Trophoblast cell (in vitro differentiated cells and primary cell): ENCODE data around the gene TCIRG1.
A peak's percentile ranks its signal among the peaks of the same experiment; 100 is the strongest.

ENCODE experiments used
- DNase-seq, 2 donors: peaks; one replicate each; pipeline ENCODE4 v3.0.0-alpha.2; 2016
- H2AFZ ChIP-seq: 2 replicates; pipeline ENCODE4 v1.6.1; 2013; ENCODE audit warnings: low read length, moderate library complexity, mild to moderate bottlenecking; ENCODE audit not compliant: insufficient read depth, poor library complexity
- H2AK5ac ChIP-seq: 2 replicates; pipeline ENCODE4 v1.6.1; 2013; ENCODE audit warnings: mild to moderate bottlenecking, low read length
- H2BK120ac ChIP-seq: 2 replicates; pipeline ENCODE4 v1.6.1; 2013; ENCODE audit warnings: low read length, mild to moderate bottlenecking, moderate library complexity; ENCODE audit not compliant: insufficient read depth, poor library complexity
- H2BK12ac ChIP-seq: 2 replicates; pipeline ENCODE4 v1.6.1; 2013; ENCODE audit warnings: mild to moderate bottlenecking, low read length, moderate library complexity
- H2BK5ac ChIP-seq: 2 replicates; pipeline ENCODE4 v1.6.1; 2013; ENCODE audit warnings: low read length, low read depth, moderate library complexity, mild to moderate bottlenecking; ENCODE audit not compliant: poor library complexity
- H3K14ac ChIP-seq: 2 replicates; pipeline ENCODE4 v1.6.1; 2013; ENCODE audit warnings: mild to moderate bottlenecking, low read length
- H3K18ac ChIP-seq: 2 replicates; pipeline ENCODE4 v1.6.1; 2013; ENCODE audit warnings: mild to moderate bottlenecking, low read length
- H3K23ac ChIP-seq: 2 replicates; pipeline ENCODE4 v1.6.1; 2013; ENCODE audit warnings: low read length
- H3K27ac ChIP-seq: 2 replicates; pipeline ENCODE4 v1.5.1; 2013; ENCODE audit warnings: low read depth, mild to moderate bottlenecking, inconsistent platforms, low read length, moderate library complexity
- H3K27me3 ChIP-seq: 2 replicates; pipeline ENCODE4 v1.6.1; 2013; ENCODE audit warnings: inconsistent platforms, mild to moderate bottlenecking, low read length, moderate library complexity; ENCODE audit not compliant: insufficient read depth
- H3K36me3 ChIP-seq, 2 experiments: 1 replicate in 1 of 2; 2 replicates in 1 of 2; pipeline ENCODE4 v1.6.1; 2013; ENCODE audit warnings: low read length in 2 of 2, mild to moderate bottlenecking in 2 of 2, moderate library complexity in 1 of 2; ENCODE audit not compliant: insufficient read depth in 2 of 2, control insufficient read depth in 1 of 2
- H3K4ac ChIP-seq: 2 replicates; pipeline ENCODE4 v1.6.1; 2013; ENCODE audit warnings: low read depth, mild to moderate bottlenecking, low read length, moderate library complexity
- H3K4me1 ChIP-seq, 2 experiments: 1 replicate in 1 of 2; 2 replicates in 1 of 2; pipeline ENCODE4 v1.6.1; 2013; ENCODE audit warnings: low read length in 2 of 2, mild to moderate bottlenecking in 2 of 2, moderate library complexity in 1 of 2; ENCODE audit not compliant: insufficient read depth in 2 of 2, control insufficient read depth in 1 of 2
- H3K4me2 ChIP-seq: 2 replicates; pipeline ENCODE4 v1.6.1; 2013; ENCODE audit warnings: inconsistent platforms, mild to moderate bottlenecking, low read length, moderate library complexity
- H3K4me3 ChIP-seq: 2 replicates; pipeline ENCODE4 v1.5.1; 2013; ENCODE audit warnings: mild to moderate bottlenecking, low read depth, low read length, inconsistent platforms
- H3K79me1 ChIP-seq: one replicate; pipeline ENCODE4 v1.6.1; 2013; ENCODE audit warnings: low read length
- H3K79me2 ChIP-seq: 2 replicates; pipeline ENCODE4 v1.6.1; 2013; ENCODE audit warnings: low read length, mild to moderate bottlenecking; ENCODE audit not compliant: control insufficient read depth, insufficient read depth, poor library complexity
- H3K9ac ChIP-seq: 2 replicates; pipeline ENCODE4 v1.6.1; 2013; ENCODE audit warnings: mild to moderate bottlenecking, low read length
- H3K9me3 ChIP-seq: 2 replicates; pipeline ENCODE4 v1.6.1; 2013; ENCODE audit warnings: low read depth, mild to moderate bottlenecking, control low read depth, inconsistent platforms, low read length; ENCODE audit not compliant: insufficient read depth
- H4K12ac ChIP-seq: 2 replicates; pipeline ENCODE4 v1.6.1; 2013; ENCODE audit warnings: low read depth, mild to moderate bottlenecking, low read length, moderate library complexity
- H4K8ac ChIP-seq: 2 replicates; pipeline ENCODE4 v1.6.1; 2013; ENCODE audit warnings: low read depth, mild to moderate bottlenecking, low read length, moderate library complexity
- H4K91ac ChIP-seq: one replicate; pipeline ENCODE4 v1.6.1; 2013; ENCODE audit warnings: low read depth, mild to moderate bottlenecking, low read length, moderate library complexity
- WGBS: extraction: QIAGEN DNeasy Blood & Tissue Kit; methylation state at CpG from one replicate; pipeline ENCODE4 v1.1.7; 2013; ENCODE audit warnings: missing lambda C conversion rate; ENCODE audit not compliant: insufficient read length, insufficient coverage; ENCODE audit errors: extremely low coverage; 5-methylcytosine and 5-hydroxymethylcytosine counted together

TCIRG1 gene

GRCh38 chr11:68056317-68057285, 17.8 kb downstream of the TCIRG1 start:
- Histone ChIP-seq H3K27me3 (no peaks in the 10 kb centered on the region), H3K9ac (no peak overlapping the region), H2BK120ac (no peak overlapping the region), H3K79me1 (no peaks in the 10 kb centered on the region), H3K27ac (no peak overlapping the region), H4K91ac (no peak overlapping the region), H3K36me3 (peaks cover 32 to 46% of the 10 kb centered on the region in 2 experiments), H3K4me2 (no peak overlapping the region), H2AK5ac (no peak overlapping the region), H3K79me2 (no peaks in the 10 kb centered on the region), H3K18ac (no peak overlapping the region), H2BK5ac (no peak overlapping the region), H3K14ac (no peak overlapping the region), H2BK12ac (no peak overlapping the region), H3K4ac (no peak overlapping the region), H3K9me3 (no peaks in the 10 kb centered on the region), H2AFZ (no peak overlapping the region), H3K4me3 (no peak overlapping the region), H4K12ac (no peak overlapping the region), H3K23ac (no peak overlapping the region), H4K8ac (no peak overlapping the region), H3K4me1 (no peaks in the 10 kb centered on the region)
- WGBS: no CpG with 5 or more reads among the region's 12 CpGs
- DNase-seq: peak in 1 of 2 donors; percentile 69

- Histone ChIP-seq H3K79me2 (no peaks in the 10 kb centered on the region), H2BK12ac (no peak overlapping the region), H3K4ac (no peak overlapping the region), H3K4me2 (no peak overlapping the region), H4K8ac (no peak overlapping the region), H4K91ac (no peak overlapping the region), H3K23ac (no peak overlapping the region), H3K9ac (no peak overlapping the region), H3K18ac (no peak overlapping the region), H3K27ac (no peak overlapping the region), H3K9me3 (no peaks in the 10 kb centered on the region), H3K27me3 (no peaks in the 10 kb centered on the region), H4K12ac (no peak overlapping the region), H3K4me3 (no peak overlapping the region), H2AK5ac (no peak overlapping the region), H3K14ac (no peak overlapping the region), H2BK120ac (no peak overlapping the region), H3K4me1 (no peaks in the 10 kb centered on the region), H2AFZ (no peak overlapping the region), H2BK5ac (no peak overlapping the region), H3K36me3 (peaks cover 31 to 47% of the 10 kb centered on the region in 2 experiments), H3K79me1 (no peaks in the 10 kb centered on the region)
- no peak for DNase-seq
- no CpG with 5 or more reads among the region's 4 CpGs for WGBS
Measured at GRCh38 chr11:68057807-68058206, 19.0 kb downstream of the TCIRG1 start.

GRCh38 chr11:68061508-68061907, 22.7 kb downstream of the TCIRG1 start:
- no peaks in the 10 kb centered on the region for H3K27me3 ChIP-seq
- H3K23ac ChIP-seq: no peak overlapping the region
- H3K14ac ChIP-seq: no peak overlapping the region
- H2BK120ac ChIP-seq: no peak overlapping the region
- no peak overlapping the region for H4K12ac ChIP-seq
- no peak for DNase-seq
- H2AK5ac ChIP-seq: no peak overlapping the region
- H3K4me1 ChIP-seq: no peaks in the 10 kb centered on the region
- H3K36me3 ChIP-seq: peaks cover 37 to 55% of the 10 kb centered on the region in 2 experiments
- whole genome bisulfite sequencing: no CpG with 5 or more reads among the region's 7 CpGs
- H4K8ac ChIP-seq: no peak overlapping the region
- H2AFZ ChIP-seq: no peak overlapping the region
- no peak overlapping the region for H3K18ac ChIP-seq
- H3K4me2 ChIP-seq: no peak overlapping the region
- no peak overlapping the region for H3K27ac ChIP-seq
- H3K79me2 ChIP-seq: no peaks in the 10 kb centered on the region
- no peaks in the 10 kb centered on the region for H3K9me3 ChIP-seq
- no peak overlapping the region for H3K4me3 ChIP-seq
- H3K4ac ChIP-seq: no peak overlapping the region
- no peak overlapping the region for H2BK12ac ChIP-seq
- no peak overlapping the region for H3K9ac ChIP-seq
- no peak overlapping the region for H4K91ac ChIP-seq
- no peak overlapping the region for H2BK5ac ChIP-seq
- no peaks in the 10 kb centered on the region for H3K79me1 ChIP-seq

- Histone ChIP-seq H3K27ac (no peak overlapping the region), H3K27me3 (no peaks in the 10 kb centered on the region), H2AK5ac (no peak overlapping the region), H2BK120ac (no peak overlapping the region), H2AFZ (no peak overlapping the region), H4K12ac (no peak overlapping the region), H3K4me2 (no peak overlapping the region), H3K14ac (no peak overlapping the region), H3K4ac (no peak overlapping the region), H3K4me1 (no peaks in the 10 kb centered on the region), H3K23ac (no peak overlapping the region), H3K36me3 (peaks cover 58 to 71% of the 10 kb centered on the region in 2 experiments), H3K9me3 (no peaks in the 10 kb centered on the region), H3K9ac (no peak overlapping the region), H3K79me1 (no peaks in the 10 kb centered on the region), H3K79me2 (no peaks in the 10 kb centered on the region), H2BK12ac (no peak overlapping the region), H2BK5ac (no peak overlapping the region), H3K18ac (no peak overlapping the region), H3K4me3 (no peak overlapping the region), H4K91ac (no peak overlapping the region), H4K8ac (no peak overlapping the region)
- no CpG with 5 or more reads among the region's 2 CpGs for whole genome bisulfite sequencing
- DNase-seq: no peak
Measured at GRCh38 chr11:68064926-68065325, 26.1 kb downstream of the TCIRG1 start.
